GM19463 (cell line): ENCODE measurements around the gene ADAMTS8.

ENCODE experiments used
- ATAC-seq: cut with Tn5 transposase; IDR thresholded peaks from one replicate; pipeline ENCODE4 v1.9.1; 2021; ENCODE audit warnings: mild to moderate bottlenecking, moderate library complexity; ENCODE audit not compliant: unreplicated experiment

Gene ADAMTS8

GRCh38 chr11:130462931-130463330, 34.5 kb upstream of the ADAMTS8 start:
- ATAC-seq: no peak

- no peak for ATAC-seq
These were observed 33.9 kb upstream of the ADAMTS8 start for GRCh38 chr11:130462101-130462885.

- no peak for ATAC-seq
These were observed 31.1 kb upstream of the ADAMTS8 start for GRCh38 chr11:130459521-130459920.

GRCh38 chr11:130458410-130458729, 30.0 kb upstream of the ADAMTS8 start:
- ATAC-seq: no peak

GRCh38 chr11:130457623-130458409, 29.4 kb upstream of the ADAMTS8 start:
- ATAC-seq: no peak

GRCh38 chr11:130456286-130456685, 27.9 kb upstream of the ADAMTS8 start:
- no peak for ATAC-seq

- no peak for ATAC-seq
These were observed 27.2 kb upstream of the ADAMTS8 start for GRCh38 chr11:130455483-130456127.

GRCh38 chr11:130454491-130455252, 26.3 kb upstream of the ADAMTS8 start:
- ATAC-seq: no peak

GRCh38 chr11:130452940-130453339, 24.5 kb upstream of the ADAMTS8 start:
- ATAC-seq: no peak

GRCh38 chr11:130452176-130452575, 23.8 kb upstream of the ADAMTS8 start:
- no peak for ATAC-seq

GRCh38 chr11:130451231-130452019, 23.0 kb upstream of the ADAMTS8 start:
- ATAC-seq: no peak

GRCh38 chr11:130449996-130450769, 21.8 kb upstream of the ADAMTS8 start:
- ATAC-seq: no peak

GRCh38 chr11:130449310-130449990, 21.0 kb upstream of the ADAMTS8 start:
- no peak for ATAC-seq

- ATAC-seq: no peak
These were observed 20.3 kb upstream of the ADAMTS8 start, which contains the start of gene ADAMTS15 for GRCh38 chr11:130448416-130449309. ADAMTS15 (plus strand) TSS chr11:130448645; CDS start chr11:130448974, 329 bp downstream.

GRCh38 chr11:130448039-130448415, 19.6 kb upstream of the ADAMTS8 start:
- ATAC-seq: no peak

GRCh38 chr11:130445788-130446187, 17.4 kb upstream of the ADAMTS8 start:
- ATAC-seq: no peak

- ATAC-seq: no peak
These were observed 14.3 kb upstream of the ADAMTS8 start for GRCh38 chr11:130442737-130443136.

GRCh38 chr11:130441719-130442118, 13.3 kb upstream of the ADAMTS8 start:
- no peak for ATAC-seq
